HCT116 (cell line): Measurements from ENCODE around the gene KRTAP10-10. TPM values are rescaled to one million over a fixed set of nuclear protein-coding genes. Genes with fewer than 3 reads are reported as not detected.

ENCODE experiments used
- ATAC-seq: fragments of 200-7000 bp; cut with Tn5 transposase; 2 replicates; pipeline ENCODE4 v1.9.1; 2020; ENCODE audit warnings: mild to moderate bottlenecking, moderate library complexity
- BruUV-seq: library from RNA; stranded (reverse); fragments of 400-500 nt; replicated peaks from 2 replicates; lab custom pipeline; 2021; lab: Mats Ljungman, UMichigan
- CTCF ChIA-PET: fragments of 300-600 bp; sonication (Branson Sonifier 250); formaldehyde crosslinking; loops from one replicate; lab custom pipeline; 2021; ENCODE audit warnings: antibody characterized with exemption; lab: Charles Lee
- POLR2A ChIA-PET: fragments of 300-600, 350-600 bp; sonication (Branson Sonifier 250); formaldehyde crosslinking; loops from one replicate; lab custom pipeline; 2021; ENCODE audit warnings: antibody characterized with exemption; lab: Charles Lee
- RAD21 ChIA-PET, 2 experiments: fragments of 300-600 bp; sonication (Branson Sonifier 250); formaldehyde crosslinking; loops; one replicate each; lab custom pipeline; 2023; ENCODE audit warnings: low total read pairs in 2 of 2; ENCODE audit not compliant: uncharacterized antibody in 2 of 2, unreplicated experiment in 2 of 2, low non-redundant PET in 1 of 2; lab: Charles Lee
- DNase-seq: peaks from one replicate; pipeline ENCODE4 v3.0.0-alpha.2; 2010; ENCODE audit warnings: low read depth, low spot score
- H2AFZ ChIP-seq: fragments of 200-600 bp; shearing (Covaris generic), sonication (generic); 2 replicates; pipeline ENCODE4 v1.6.1; 2017; ENCODE audit warnings: low read depth, mixed run types, mixed read lengths, antibody characterized with exemption, low read length; ENCODE audit not compliant: poor library complexity, severe bottlenecking
- H3K27ac ChIP-seq: 2 replicates; pipeline ENCODE4 v1.5.1; 2012; ENCODE audit warnings: low read depth, low read length
- H3K27me3 ChIP-seq: fragments of 200-600 bp; sonication (generic); 2 replicates; pipeline ENCODE4 v1.6.1; 2016; ENCODE audit warnings: mixed run types, low read length, mixed read lengths; ENCODE audit not compliant: insufficient read depth
- H3K36me3 ChIP-seq, 2 experiments: fragments of 200-500 bp in 1 of 2; fragments of 200-600 bp in 1 of 2; sonication (Bioruptor generic) in 1 of 2; sonication (generic) in 1 of 2; 2 replicates each; pipeline versions ENCODE4 v1.5.1 to v1.6.1; 2014 to 2016; ENCODE audit warnings: low read length in 2 of 2, inconsistent platforms in 1 of 2, mixed read lengths in 1 of 2, mixed run types in 1 of 2; ENCODE audit not compliant: insufficient read depth in 2 of 2, control insufficient read depth in 1 of 2
- H3K4me1 ChIP-seq, 2 experiments: fragments of 200-600 bp in 1 of 2; sonication (generic) in 1 of 2; 2 replicates each; pipeline versions ENCODE4 v1.5.1 to v1.6.1; 2012 to 2017; ENCODE audit warnings: low read length in 2 of 2, inconsistent platforms in 1 of 2, mild to moderate bottlenecking in 1 of 2, mixed read lengths in 1 of 2, mixed run types in 1 of 2, moderate library complexity in 1 of 2; ENCODE audit not compliant: insufficient read depth in 2 of 2, control insufficient read depth in 1 of 2
- H3K4me2 ChIP-seq: fragments of 200-600 bp; sonication (generic); 2 replicates; pipeline ENCODE4 v1.6.1; 2017; ENCODE audit warnings: mixed run types, low read length, mixed read lengths
- H3K4me3 ChIP-seq, 2 experiments: fragments of 200-600 bp in 1 of 2; sonication (generic) in 1 of 2; replicated peaks in 1 of 2; 2 replicates each; pipeline ENCODE4 v1.5.1; 2011 to 2016; ENCODE audit warnings: low read length in 2 of 2, control low read depth in 1 of 2, low read depth in 1 of 2, mild to moderate bottlenecking in 1 of 2, mixed read lengths in 1 of 2, mixed run types in 1 of 2
- H3K79me2 ChIP-seq: fragments of 200-600 bp; sonication (generic); 2 replicates; pipeline ENCODE4 v1.6.1; 2017; ENCODE audit warnings: mild to moderate bottlenecking, mixed run types, low read length, moderate library complexity, mixed read lengths; ENCODE audit not compliant: insufficient read depth
- H3K9ac ChIP-seq: fragments of 200-600 bp; sonication (generic); 2 replicates; pipeline ENCODE4 v1.6.1; 2016; ENCODE audit warnings: low read length, mixed read lengths
- H3K9me2 ChIP-seq: fragments of 200-600 bp; sonication (generic), shearing (Covaris generic); 2 replicates; pipeline ENCODE4 v1.6.1; 2017; ENCODE audit warnings: mixed run types, mild to moderate bottlenecking, moderate library complexity; ENCODE audit not compliant: insufficient read depth
- H3K9me3 ChIP-seq, 2 experiments: fragments of 200-500 bp in 1 of 2; fragments of 200-600 bp in 1 of 2; sonication (Bioruptor generic) in 1 of 2; sonication (generic) in 1 of 2; 2 replicates each; pipeline ENCODE4 v1.6.1; 2014 to 2017; ENCODE audit warnings: low read length in 2 of 2, mixed read lengths in 2 of 2, inconsistent platforms in 1 of 2, low read depth in 1 of 2, mild to moderate bottlenecking in 1 of 2, mixed run types in 1 of 2, moderate library complexity in 1 of 2; ENCODE audit not compliant: control insufficient read depth in 1 of 2, insufficient read depth in 1 of 2
- H4K20me1 ChIP-seq: fragments of 200-600 bp; sonication (generic), shearing (Covaris generic); 2 replicates; pipeline ENCODE4 v1.6.1; 2017; ENCODE audit warnings: mixed run types, mild to moderate bottlenecking, moderate library complexity; ENCODE audit not compliant: insufficient read depth
- CEBPB ChIP-seq: IDR thresholded peaks from 2 replicates; pipeline ENCODE4 v1.6.1; 2012; ENCODE audit warnings: low read depth
- ELF1 ChIP-seq: IDR thresholded peaks from 2 replicates; pipeline ENCODE4 v1.6.1; 2012; ENCODE audit warnings: low read depth, borderline replicate concordance
- EZH2 ChIP-seq: fragments of 200-600 bp; sonication (generic); IDR thresholded peaks from 2 replicates; pipeline ENCODE4 v1.6.1; 2017; ENCODE audit warnings: antibody characterized with exemption, mixed run types
- FOSL1 ChIP-seq: IDR thresholded peaks from 2 replicates; pipeline ENCODE4 v1.6.1; 2012; ENCODE audit warnings: low read depth
- JUND ChIP-seq: IDR thresholded peaks from 2 replicates; pipeline ENCODE4 v1.6.1; 2012
- POLR2A ChIP-seq: IDR thresholded peaks from 2 replicates; pipeline ENCODE4 v1.7.0; 2011; ENCODE audit warnings: borderline replicate concordance; ENCODE audit not compliant: insufficient read depth, insufficient read length; ENCODE audit errors: extremely low read depth
- POLR2AphosphoS5 ChIP-seq: IDR thresholded peaks from 2 replicates; pipeline ENCODE4 v1.6.1; 2011; ENCODE audit warnings: mild to moderate bottlenecking, low read depth, low read length, moderate library complexity
- RAD21 ChIP-seq: IDR thresholded peaks from 2 replicates; pipeline ENCODE4 v1.6.1; 2012; ENCODE audit warnings: low read depth, mild to moderate bottlenecking
- SIN3A ChIP-seq: IDR thresholded peaks from 2 replicates; pipeline ENCODE4 v1.6.1; 2012; ENCODE audit warnings: low read depth
- SP1 ChIP-seq: IDR thresholded peaks from 2 replicates; pipeline ENCODE4 v1.6.1; 2012; ENCODE audit warnings: low read depth
- TCF7L2 ChIP-seq: IDR thresholded peaks from 2 replicates; pipeline ENCODE4 v1.7.0; 2011; ENCODE audit warnings: borderline replicate concordance, inconsistent platforms; ENCODE audit not compliant: insufficient read depth, insufficient read length; ENCODE audit errors: extremely low read depth
- YY1 ChIP-seq: IDR thresholded peaks from 2 replicates; pipeline ENCODE4 v1.6.1; 2011; ENCODE audit warnings: low read length, low read depth, moderate library complexity, mild to moderate bottlenecking; ENCODE audit not compliant: insufficient replicate concordance; ENCODE audit errors: extremely low read depth
- ZFX ChIP-seq: fragments of 450-650 bp; IDR thresholded peaks from 2 replicates; pipeline ENCODE4 v1.6.1; 2017
- ZNF274 ChIP-seq: fragments of 200-500 bp; sonication (Bioruptor generic); IDR thresholded peaks from 2 replicates; pipeline ENCODE4 v1.6.1; 2014; ENCODE audit warnings: mild to moderate bottlenecking, low read depth, low read length, inconsistent platforms
- intact Hi-C: fragments of 100-400 bp; cut with micrococcal nuclease; formaldehyde crosslinking; loops from 2 replicates; pipeline ENCODE4 v1.10.0; 2022
- total RNA-seq: library from RNA; stranded (reverse); gene quantifications from one replicate; pipeline ENCODE4 v1.2.1, GENCODE V29; 2021; ENCODE audit not compliant: unreplicated experiment
- TF ChIP-seq, protein P1 (sequence below): IDR thresholded peaks from 2 replicates; pipeline ENCODE4 v1.6.1; 2012; ENCODE audit warnings: low read depth
- TF ChIP-seq, protein P2 (sequence below): IDR thresholded peaks from 2 replicates; pipeline ENCODE4 v1.6.1; 2012
- TF ChIP-seq, protein P3 (sequence below): IDR thresholded peaks from 2 replicates; pipeline ENCODE4 v1.6.1; 2011; ENCODE audit warnings: mild to moderate bottlenecking, low read length, moderate library complexity; ENCODE audit not compliant: insufficient replicate concordance; ENCODE audit errors: extremely low read depth
- TF ChIP-seq, protein P4 (sequence below), 3 experiments: fragments of 200-600 bp in 1 of 3; sonication (generic) in 1 of 3; IDR thresholded peaks in 2 of 3; conservative IDR thresholded peaks in 1 of 3; 2 replicates each; pipeline ENCODE4 v1.5.1; 2012 to 2017; ENCODE audit warnings: low read depth in 2 of 3, low read length in 2 of 3, antibody characterized with exemption in 1 of 3, borderline replicate concordance in 1 of 3, control low read depth in 1 of 3, mild to moderate bottlenecking in 1 of 3, mixed read lengths in 1 of 3, mixed run types in 1 of 3, moderate library complexity in 1 of 3; ENCODE audit not compliant: insufficient read depth in 1 of 3
- TF ChIP-seq, protein P5 (sequence below): IDR thresholded peaks from 2 replicates; pipeline ENCODE4 v1.6.1; 2012

KRTAP10-10 gene
- total RNA-seq, 1 experiment from 2014 or later, result not detected

DNA sequence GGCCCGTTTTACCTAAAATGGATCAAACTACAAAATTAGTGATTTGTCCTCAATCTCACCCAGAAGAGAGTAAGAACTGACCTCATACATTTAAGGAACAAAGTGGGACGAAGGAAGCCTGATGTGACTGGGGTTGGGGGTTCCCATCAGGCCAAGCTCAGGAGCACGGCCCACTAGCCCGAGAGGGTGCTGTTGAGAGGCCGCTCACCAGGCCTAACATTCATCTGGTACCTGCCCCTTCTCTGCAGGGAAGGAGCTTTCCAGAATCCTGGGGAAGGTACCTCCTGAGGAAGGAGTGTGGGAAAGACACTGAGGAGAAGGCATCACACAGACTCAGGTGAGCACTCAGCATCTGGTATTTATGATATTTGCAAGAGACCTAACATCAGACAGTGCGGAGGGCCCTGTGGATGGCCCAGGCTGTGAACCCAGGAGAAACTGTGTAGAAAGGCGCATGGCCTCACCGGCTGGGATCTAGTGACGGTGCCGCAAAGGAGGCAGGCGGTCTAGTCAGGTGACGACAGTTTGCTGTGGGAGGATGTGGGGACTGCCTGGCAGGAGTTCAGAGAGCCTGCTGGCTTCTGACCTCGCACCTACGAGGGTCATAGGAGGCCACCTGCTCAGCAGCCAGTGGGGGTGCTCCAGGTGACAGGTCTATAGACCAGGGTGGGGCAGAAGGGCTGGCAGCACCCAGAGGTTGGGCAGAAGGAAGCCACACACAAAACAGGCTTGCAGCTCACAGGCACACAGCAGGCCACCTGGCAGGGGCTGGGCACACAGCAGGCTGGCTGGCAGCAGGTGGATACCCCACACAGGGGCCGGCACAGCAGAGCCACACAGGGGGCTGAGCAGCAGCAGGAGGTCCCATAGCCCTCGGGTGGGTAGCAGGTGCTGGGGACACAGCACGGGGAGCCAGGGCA is 16.8 kb downstream of the KRTAP10-10 start:
- Histone ChIP-seq H3K36me3 (no peaks in the 10 kb centered on the region), H3K9me2 (no peaks in the 10 kb centered on the region), H3K27ac (no peak overlapping the region), H3K79me2 (no peaks in the 10 kb centered on the region), H3K4me1 (no peaks in the 10 kb centered on the region), H3K4me3 (no peak overlapping the region), H4K20me1 (no peaks in the 10 kb centered on the region), H3K9me3 (no peaks in the 10 kb centered on the region), H3K9ac (no peak overlapping the region), H3K4me2 (no peak overlapping the region), H2AFZ (no peak overlapping the region), H3K27me3 (no peaks in the 10 kb centered on the region)
- POLR2A ChIA-PET, result no interaction called here
- DNase-seq, result no peak
- no peak for ATAC-seq
- intact Hi-C loops, result no loop called here
- BruUV-seq, result no TSS peak
- RAD21 ChIA-PET, result no interaction called here
- CTCF ChIA-PET, result no interaction called here
- TF ChIP-seq ELF1 (no peak), TCF7L2 (no peak), POLR2A (no peak), JUND (no peak), POLR2AphosphoS5 (no peak), CEBPB (no peak), ZNF274 (no peak), SP1 (no peak), EZH2 (no peak), SIN3A (no peak), YY1 (no peak), FOSL1 (no peak), ZFX (no peak), RAD21 (no peak)
- TF ChIP-seq, protein P1, sequence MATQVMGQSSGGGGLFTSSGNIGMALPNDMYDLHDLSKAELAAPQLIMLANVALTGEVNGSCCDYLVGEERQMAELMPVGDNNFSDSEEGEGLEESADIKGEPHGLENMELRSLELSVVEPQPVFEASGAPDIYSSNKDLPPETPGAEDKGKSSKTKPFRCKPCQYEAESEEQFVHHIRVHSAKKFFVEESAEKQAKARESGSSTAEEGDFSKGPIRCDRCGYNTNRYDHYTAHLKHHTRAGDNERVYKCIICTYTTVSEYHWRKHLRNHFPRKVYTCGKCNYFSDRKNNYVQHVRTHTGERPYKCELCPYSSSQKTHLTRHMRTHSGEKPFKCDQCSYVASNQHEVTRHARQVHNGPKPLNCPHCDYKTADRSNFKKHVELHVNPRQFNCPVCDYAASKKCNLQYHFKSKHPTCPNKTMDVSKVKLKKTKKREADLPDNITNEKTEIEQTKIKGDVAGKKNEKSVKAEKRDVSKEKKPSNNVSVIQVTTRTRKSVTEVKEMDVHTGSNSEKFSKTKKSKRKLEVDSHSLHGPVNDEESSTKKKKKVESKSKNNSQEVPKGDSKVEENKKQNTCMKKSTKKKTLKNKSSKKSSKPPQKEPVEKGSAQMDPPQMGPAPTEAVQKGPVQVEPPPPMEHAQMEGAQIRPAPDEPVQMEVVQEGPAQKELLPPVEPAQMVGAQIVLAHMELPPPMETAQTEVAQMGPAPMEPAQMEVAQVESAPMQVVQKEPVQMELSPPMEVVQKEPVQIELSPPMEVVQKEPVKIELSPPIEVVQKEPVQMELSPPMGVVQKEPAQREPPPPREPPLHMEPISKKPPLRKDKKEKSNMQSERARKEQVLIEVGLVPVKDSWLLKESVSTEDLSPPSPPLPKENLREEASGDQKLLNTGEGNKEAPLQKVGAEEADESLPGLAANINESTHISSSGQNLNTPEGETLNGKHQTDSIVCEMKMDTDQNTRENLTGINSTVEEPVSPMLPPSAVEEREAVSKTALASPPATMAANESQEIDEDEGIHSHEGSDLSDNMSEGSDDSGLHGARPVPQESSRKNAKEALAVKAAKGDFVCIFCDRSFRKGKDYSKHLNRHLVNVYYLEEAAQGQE, result no peak
- TF ChIP-seq, protein P2, sequence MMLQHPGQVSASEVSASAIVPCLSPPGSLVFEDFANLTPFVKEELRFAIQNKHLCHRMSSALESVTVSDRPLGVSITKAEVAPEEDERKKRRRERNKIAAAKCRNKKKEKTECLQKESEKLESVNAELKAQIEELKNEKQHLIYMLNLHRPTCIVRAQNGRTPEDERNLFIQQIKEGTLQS, result no peak
- TF ChIP-seq, protein P3, sequence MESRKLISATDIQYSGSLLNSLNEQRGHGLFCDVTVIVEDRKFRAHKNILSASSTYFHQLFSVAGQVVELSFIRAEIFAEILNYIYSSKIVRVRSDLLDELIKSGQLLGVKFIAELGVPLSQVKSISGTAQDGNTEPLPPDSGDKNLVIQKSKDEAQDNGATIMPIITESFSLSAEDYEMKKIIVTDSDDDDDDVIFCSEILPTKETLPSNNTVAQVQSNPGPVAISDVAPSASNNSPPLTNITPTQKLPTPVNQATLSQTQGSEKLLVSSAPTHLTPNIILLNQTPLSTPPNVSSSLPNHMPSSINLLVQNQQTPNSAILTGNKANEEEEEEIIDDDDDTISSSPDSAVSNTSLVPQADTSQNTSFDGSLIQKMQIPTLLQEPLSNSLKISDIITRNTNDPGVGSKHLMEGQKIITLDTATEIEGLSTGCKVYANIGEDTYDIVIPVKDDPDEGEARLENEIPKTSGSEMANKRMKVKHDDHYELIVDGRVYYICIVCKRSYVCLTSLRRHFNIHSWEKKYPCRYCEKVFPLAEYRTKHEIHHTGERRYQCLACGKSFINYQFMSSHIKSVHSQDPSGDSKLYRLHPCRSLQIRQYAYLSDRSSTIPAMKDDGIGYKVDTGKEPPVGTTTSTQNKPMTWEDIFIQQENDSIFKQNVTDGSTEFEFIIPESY, result no peak
- TF ChIP-seq, protein P4, sequence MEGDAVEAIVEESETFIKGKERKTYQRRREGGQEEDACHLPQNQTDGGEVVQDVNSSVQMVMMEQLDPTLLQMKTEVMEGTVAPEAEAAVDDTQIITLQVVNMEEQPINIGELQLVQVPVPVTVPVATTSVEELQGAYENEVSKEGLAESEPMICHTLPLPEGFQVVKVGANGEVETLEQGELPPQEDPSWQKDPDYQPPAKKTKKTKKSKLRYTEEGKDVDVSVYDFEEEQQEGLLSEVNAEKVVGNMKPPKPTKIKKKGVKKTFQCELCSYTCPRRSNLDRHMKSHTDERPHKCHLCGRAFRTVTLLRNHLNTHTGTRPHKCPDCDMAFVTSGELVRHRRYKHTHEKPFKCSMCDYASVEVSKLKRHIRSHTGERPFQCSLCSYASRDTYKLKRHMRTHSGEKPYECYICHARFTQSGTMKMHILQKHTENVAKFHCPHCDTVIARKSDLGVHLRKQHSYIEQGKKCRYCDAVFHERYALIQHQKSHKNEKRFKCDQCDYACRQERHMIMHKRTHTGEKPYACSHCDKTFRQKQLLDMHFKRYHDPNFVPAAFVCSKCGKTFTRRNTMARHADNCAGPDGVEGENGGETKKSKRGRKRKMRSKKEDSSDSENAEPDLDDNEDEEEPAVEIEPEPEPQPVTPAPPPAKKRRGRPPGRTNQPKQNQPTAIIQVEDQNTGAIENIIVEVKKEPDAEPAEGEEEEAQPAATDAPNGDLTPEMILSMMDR (IDR thresholded peaks at IDR 0.05 in 2 of 3, conservative IDR thresholded peaks at IDR 0.05 in 1 of 3; ENCODE audit: borderline replicate concordance in 1 of 3, insufficient read depth in 1 of 3, low read depth in 2 of 3, low read length in 2 of 3), result no peak
- TF ChIP-seq, protein P5, sequence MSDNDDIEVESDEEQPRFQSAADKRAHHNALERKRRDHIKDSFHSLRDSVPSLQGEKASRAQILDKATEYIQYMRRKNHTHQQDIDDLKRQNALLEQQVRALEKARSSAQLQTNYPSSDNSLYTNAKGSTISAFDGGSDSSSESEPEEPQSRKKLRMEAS, result no peak
